Heart right ventricle (tissue), 16 donors: ENCODE measurements around the gene GALNT14. TPM values are rescaled to one million over a fixed set of nuclear protein-coding genes. Genes with fewer than 3 reads are reported as not detected.

ENCODE experiments used
- ATAC-seq, 8 donors: fragments of 200-7000 bp; cut with Tn5 transposase; one replicate each; pipeline ENCODE4 v1.9.1; 2020; ENCODE audit warnings: mild to moderate bottlenecking in 8 of 8, moderate library complexity in 8 of 8, moderate number of reproducible peaks in 1 of 8
- DNase-seq, 2 donors: peaks; one replicate each; pipeline ENCODE4 v3.0.0-alpha.2; 2020
- H3K27ac ChIP-seq, 10 donors: fragments of 200-600 bp; sonication (generic) in 2 of 10; one replicate each; pipeline versions ENCODE4 v1.5.0 to v1.8.0; 2020 to 2022; ENCODE audit warnings: mild to moderate bottlenecking in 3 of 10
- H3K27me3 ChIP-seq, 7 donors: fragments of 200-600 bp; one replicate each; pipeline ENCODE4 v1.8.0; 2021 to 2022; ENCODE audit warnings: mild to moderate bottlenecking in 2 of 7
- H3K36me3 ChIP-seq, 9 donors: fragments of 200-600 bp; sonication (generic) in 1 of 9; one replicate each; pipeline versions ENCODE4 v1.5.0 to v1.8.0; 2020 to 2022; ENCODE audit warnings: mild to moderate bottlenecking in 2 of 9
- H3K4me1 ChIP-seq, 9 donors: fragments of 200-600 bp; sonication (generic) in 1 of 9; one replicate each; pipeline versions ENCODE4 v1.5.0 to v1.8.0; 2020 to 2022; ENCODE audit warnings: mild to moderate bottlenecking in 4 of 9
- H3K4me3 ChIP-seq, 10 donors: fragments of 200-600 bp; sonication (generic) in 2 of 10; one replicate each; pipeline versions ENCODE4 v1.5.0 to v1.8.0; 2020 to 2022; ENCODE audit warnings: mild to moderate bottlenecking in 7 of 10, moderate library complexity in 2 of 10
- H3K9me3 ChIP-seq, 11 donors: fragments of 200-600 bp in 10 of 11; sonication (generic) in 2 of 11; one replicate each; pipeline versions ENCODE4 v1.5.0 to v1.8.0; 2013 to 2022; ENCODE audit warnings: mild to moderate bottlenecking in 2 of 11, control low read depth in 1 of 11, moderate library complexity in 1 of 11
- CTCF ChIP-seq, 9 donors: fragments of 200-600 bp; sonication (generic) in 2 of 9; IDR thresholded peaks; one replicate each; pipeline versions ENCODE4 v1.5.0 to v1.8.0; 2021 to 2022; ENCODE audit warnings: antibody characterized with exemption in 9 of 9, mild to moderate bottlenecking in 5 of 9, moderate library complexity in 1 of 9
- WGBS, 2 donors: extraction: QIAGEN DNeasy Blood & Tissue Kit; methylation state at CpG; one replicate each; pipeline ENCODE4 v1.1.7; 2013; ENCODE audit warnings: inconsistent platforms in 1 of 2; 5-methylcytosine and 5-hydroxymethylcytosine counted together
- intact Hi-C, 10 donors: fragments of 100-400 bp; cut with DNase I; formaldehyde crosslinking; loops; one replicate each; pipeline versions ENCODE4 v1.11.1 to v1.14.2; 2022
- polyA plus RNA-seq, 2 donors: library from polyadenylated mRNA; stranded (reverse); fragments of 200-250 nt; gene quantifications; one replicate each; pipeline ENCODE4 v1.2.3, GENCODE V29; 2013
- total RNA-seq, 10 donors: library from RNA; stranded (reverse); fragmentation: NEBNext Ultra II Directional in 3 of 10; extraction: Animal tissue kit (Norgen Biotek cat#: 25700) in 3 of 10; gene quantifications; one replicate each; pipeline versions ENCODE4 v1.2.1 to v1.2.4, GENCODE V29; 2021 to 2023
- donor health status: Arrhythmogenic right ventricular cardiomyopathy.
- donor health status: ischemic (EF 13 %, LVEDD 7.1; RV severe dilation, severe dysfunction).
- donor health status: healthy with polysubstance abuse.
- donor health status: DM: no; HTN: yes; CAD: no.
- donor health status: DM: no; HTN: no; CAD: no.
- donor health status: ischemic (EF 25% LVEDD 6.9; RV normal size, moderate dysfunction).
- donor health status: ischemic (EF 25% LVEDD 5.7; RV mildly dilated, moderate dysfunction).
- donor health status: healthy.
- donor health status: DM: yes; HTN: yes; CAD: no.
- donor health status: Ischemic cardiomyopathy.
- donor health status: ischemic (EF 35%, LVEDD 5.7; RV mildly dilated, moderate dysfunction).
- donor health status: nonischemic (EF 11% LVEDD 7.7; RV severe dilation, severe dysfunction).
- donor health status: DM: yes; HTN: yes; CAD: no.
- donor health status: PGD.
- donor health status: ischemic (EF 29% LVEDD 5.4; RV normal size, mild dysfunction).
- donor health status: nonischemic (EF 23%, LVEDD 6.1; RV moderate dilation, normal function).

GALNT14 gene
- total and polyA plus RNA-seq, 12 donors: 0.17 to 1.4 (median 0.63) TPM; not detected in 2

GRCh38 chr2:31082002-31082401 is 56.2 kb downstream of the GALNT14 start:
- WGBS, 2 donors: 61 to 65% methylated on average over 2 of the region's 2 CpGs
- Histone ChIP-seq H3K9me3 (no peaks in the 10 kb centered on the region), H3K27me3 (no peaks in the 10 kb centered on the region), H3K4me1 (peaks cover 0 to 12% (median 0%) of the 10 kb centered on the region in 9 donors), H3K36me3 (no peaks in the 10 kb centered on the region), H3K27ac (no peak overlapping the region), H3K4me3 (no peak overlapping the region)
- no peak for TF ChIP-seq CTCF (IDR thresholded peaks at IDR 0.05)
- peak in 1 of 8 donors; percentile 14 for ATAC-seq
- no peak for DNase-seq
- intact Hi-C loops: no loop called here

- WGBS, 2 donors: 68 to 80% methylated on average over 2 of the region's 2 CpGs
These were observed 56.7 kb downstream of the GALNT14 start for GRCh38 chr2:31081492-31081891.

GRCh38 chr2:31080361-31080760 is 57.9 kb downstream of the GALNT14 start:
- intact Hi-C loops: no loop called here
- no peak overlapping the region for H3K4me3 ChIP-seq
- no peaks in the 10 kb centered on the region for H3K36me3 ChIP-seq
- no peaks in the 10 kb centered on the region for H3K9me3 ChIP-seq
- DNase-seq (no peak), ATAC-seq (no peak)
- H3K4me1 ChIP-seq: peaks cover 0 to 12% (median 0%) of the 10 kb centered on the region in 9 donors
- 86 to 91% methylated on average over 1 of the region's 1 CpG for WGBS, 2 donors
- TF ChIP-seq CTCF (IDR thresholded peaks at IDR 0.05): no peak
- peaks cover 0 to 5% (median 0%) of the 10 kb centered on the region in 7 donors for H3K27me3 ChIP-seq
- H3K27ac ChIP-seq: no peak overlapping the region

More at GRCh38 chr2:31081492-31081891, 56.7 kb downstream of the GALNT14 start:
- Histone ChIP-seq H3K27me3 (no peaks in the 10 kb centered on the region), H3K4me3 (no peak overlapping the region), H3K4me1 (peaks cover 0 to 12% (median 0%) of the 10 kb centered on the region in 9 donors), H3K9me3 (no peaks in the 10 kb centered on the region), H3K36me3 (no peaks in the 10 kb centered on the region), H3K27ac (no peak overlapping the region)
- DNase-seq (no peak), ATAC-seq (no peak)
- no peak for TF ChIP-seq CTCF (IDR thresholded peaks at IDR 0.05)
- intact Hi-C loops: no loop called here

- WGBS, 2 donors: 57 to 63% methylated on average over 5 of the region's 5 CpGs
- TF ChIP-seq CTCF (IDR thresholded peaks at IDR 0.05): peak in 4 of 9 donors; percentile 19 to 23 (median 22)
- H3K27ac ChIP-seq: no peak overlapping the region
- no peaks in the 10 kb centered on the region for H3K36me3 ChIP-seq
- no peak overlapping the region for H3K4me3 ChIP-seq
- DNase-seq: no peak
- H3K4me1 ChIP-seq: peaks cover 0 to 12% (median 0%) of the 10 kb centered on the region in 9 donors
- intact Hi-C loops: no loop called here
- no peaks in the 10 kb centered on the region for H3K9me3 ChIP-seq
- peak in 1 of 8 donors; percentile 50 for ATAC-seq
- H3K27me3 ChIP-seq: peaks cover 0 to 5% (median 0%) of the 10 kb centered on the region in 7 donors
These were observed 58.6 kb downstream of the GALNT14 start for GRCh38 chr2:31079665-31080064.
